GM18511 (cell line): ENCODE measurements around the gene LRP1B.
"Not testable (repeated sequence)": the region's sequence is repeated elsewhere in the genome, so short reads cannot be mapped to it uniquely, and the experiment has no call there.

ENCODE experiments used
- ATAC-seq: cut with Tn5 transposase; IDR thresholded peaks from one replicate; pipeline ENCODE4 v1.9.1; 2021; ENCODE audit warnings: mild to moderate bottlenecking, moderate library complexity; ENCODE audit not compliant: unreplicated experiment

The LRP1B gene

DNA sequence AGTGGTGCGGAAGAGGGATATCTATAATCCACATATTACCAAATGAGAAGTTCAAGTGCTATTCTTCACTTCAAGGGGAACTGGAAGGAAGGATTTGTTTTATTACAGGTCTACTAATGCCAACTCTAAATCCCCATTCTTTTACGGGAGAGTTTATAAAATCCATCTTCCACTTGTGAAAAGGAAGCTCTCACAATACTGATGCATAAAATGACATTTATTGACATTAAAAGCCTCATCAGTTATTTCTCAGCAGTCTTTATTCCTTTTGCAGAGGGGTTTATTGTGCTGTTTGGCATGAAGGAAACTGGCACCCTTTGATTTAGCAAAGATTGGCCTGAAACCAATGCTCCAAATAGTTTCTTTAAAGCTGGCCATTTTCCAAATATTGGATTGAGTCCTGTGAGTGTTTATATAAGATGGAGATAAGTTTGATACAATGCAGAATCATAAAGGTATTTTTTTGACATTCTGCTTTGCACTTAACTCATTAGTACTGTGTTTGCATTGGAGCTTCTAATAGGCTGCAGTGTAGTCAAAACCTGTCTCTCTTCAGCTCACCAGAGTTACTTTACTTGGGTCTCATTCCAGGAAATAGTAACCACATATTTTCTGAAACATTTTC lies 26.6 kb downstream of the LRP1B start:
- no peak for ATAC-seq

DNA sequence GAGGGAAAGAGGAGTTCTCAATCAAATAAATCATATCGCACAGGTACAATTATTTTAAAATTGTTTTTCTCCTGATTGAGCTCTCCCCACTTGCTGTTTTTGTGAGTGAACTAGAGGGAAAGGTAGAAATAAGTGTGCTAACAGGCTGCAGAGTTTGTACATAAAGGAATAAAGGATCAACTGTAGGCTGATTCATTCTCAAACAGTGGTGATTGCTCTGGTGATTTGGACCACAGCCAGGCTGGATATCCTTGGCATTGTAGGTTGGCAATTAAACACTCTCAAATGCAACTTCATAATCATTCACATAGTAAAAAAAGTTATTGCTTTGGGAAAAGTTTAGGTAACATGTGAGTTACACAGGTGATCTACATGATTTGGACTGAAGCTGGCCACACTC lies 29.8 kb downstream of the LRP1B start:
- ATAC-seq: no peak

DNA sequence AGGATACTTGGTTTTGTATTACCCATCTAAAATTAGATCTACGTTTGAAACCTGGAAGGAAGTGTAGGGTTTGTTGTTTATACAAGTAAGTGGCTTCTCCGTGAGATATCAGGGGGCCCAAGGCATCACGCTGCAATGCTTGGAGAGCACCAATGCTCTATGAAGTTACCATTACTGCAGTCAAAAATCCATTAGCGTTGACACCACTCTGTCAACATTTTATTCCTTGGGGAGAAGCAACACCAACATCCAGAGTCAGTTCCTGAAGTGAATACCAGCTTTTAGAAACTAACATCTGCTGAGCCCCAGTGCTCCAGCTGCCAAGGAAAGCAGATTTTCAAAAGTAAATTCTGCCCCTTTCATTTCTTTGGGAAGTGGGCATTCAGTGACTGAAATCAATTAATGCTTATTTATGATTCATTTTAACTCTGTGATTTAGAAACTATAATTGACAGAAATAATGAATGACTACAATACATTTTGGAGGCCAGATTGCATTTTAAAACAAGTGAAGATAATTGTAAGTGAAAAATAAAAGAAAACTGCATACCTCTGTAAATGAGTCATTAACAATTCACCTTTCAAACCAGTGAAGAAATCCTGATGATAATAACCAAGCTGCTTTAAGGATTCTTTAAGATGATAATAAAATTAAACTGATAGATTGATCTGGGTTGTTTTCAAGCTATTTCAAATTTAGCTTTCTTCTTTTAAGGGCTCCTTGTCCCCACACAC lies 30.5 kb downstream of the LRP1B start:
- ATAC-seq: no peak

DNA sequence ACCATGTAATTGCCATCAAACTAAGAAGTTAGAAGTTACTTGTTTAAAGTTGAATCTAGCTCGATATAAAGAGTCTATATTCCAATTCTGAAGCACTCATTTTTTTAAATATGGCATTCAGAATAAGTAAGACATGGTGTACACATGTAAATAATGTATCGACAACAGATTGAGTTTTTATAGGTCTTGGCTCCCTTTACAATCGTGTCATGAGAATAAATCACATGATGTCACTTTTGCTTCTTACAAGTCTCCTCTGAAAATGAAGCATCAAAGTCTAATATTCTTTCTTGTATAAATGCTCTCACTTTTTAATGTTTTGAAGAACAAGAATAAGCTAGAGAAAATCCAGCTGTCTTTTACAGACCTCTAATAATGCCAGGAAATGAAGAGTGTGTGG lies 33.1 kb downstream of the LRP1B start:
- no peak for ATAC-seq

DNA sequence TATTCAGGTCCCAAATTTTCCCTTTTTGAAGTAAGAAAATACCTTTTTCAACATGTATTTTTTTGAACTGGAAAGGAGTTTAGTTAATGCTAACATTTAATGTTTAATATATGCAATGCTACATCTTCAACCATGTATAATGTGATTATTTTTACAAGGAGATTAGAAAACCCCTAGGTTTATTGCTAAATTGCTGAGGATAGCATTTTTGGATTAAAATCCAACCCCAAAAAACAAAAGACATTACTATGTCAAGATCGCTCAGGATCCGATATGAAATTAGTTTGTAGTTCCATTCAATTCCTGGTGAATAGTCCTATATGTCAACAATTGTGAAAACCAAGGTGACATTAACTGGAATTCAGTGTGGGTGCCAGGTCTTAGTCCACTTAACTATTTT lies 35.2 kb downstream of the LRP1B start:
- ATAC-seq: no peak

DNA sequence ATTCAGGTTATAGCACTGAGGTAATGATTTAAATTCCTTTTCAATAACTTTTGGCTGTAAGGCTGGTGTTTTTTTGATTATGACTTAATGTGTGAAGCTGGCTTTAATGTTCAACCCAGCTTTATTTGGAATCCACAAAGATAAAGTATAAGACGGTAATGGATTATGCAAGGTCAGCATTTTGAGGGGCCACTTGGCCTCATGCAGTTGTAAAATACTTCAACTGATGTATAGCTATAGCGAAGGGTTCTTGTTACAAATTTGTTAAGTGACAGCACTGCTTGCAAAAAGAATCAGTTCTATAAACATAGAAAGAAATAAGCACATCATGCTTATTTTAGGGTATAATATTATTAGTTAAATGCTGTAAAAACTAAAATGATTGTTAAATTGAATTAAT lies 36.6 kb downstream of the LRP1B start:
- no peak for ATAC-seq

DNA sequence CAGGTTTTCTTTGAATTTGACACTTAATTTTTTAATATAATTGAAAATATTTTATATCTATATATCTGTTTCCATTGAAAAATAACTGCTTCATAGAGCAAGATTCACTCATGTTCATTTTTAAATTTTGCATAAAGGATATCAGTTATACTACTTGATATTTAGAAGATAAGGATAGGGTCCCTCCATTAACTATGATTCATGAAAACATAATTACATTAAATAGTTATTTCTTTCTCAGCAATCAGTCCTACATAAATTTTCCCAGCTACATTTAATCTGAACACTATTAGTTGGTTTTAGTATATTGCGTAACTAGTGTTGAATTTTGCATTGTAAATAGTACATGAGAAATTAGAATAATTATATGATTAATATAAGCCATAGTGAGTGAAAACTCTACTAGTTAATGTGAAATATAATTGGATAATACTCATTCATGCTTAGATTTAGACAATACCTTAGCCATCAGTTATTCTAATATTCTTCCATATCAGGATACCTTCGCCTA lies 42.7 kb downstream of the LRP1B start:
- ATAC-seq: no peak

DNA sequence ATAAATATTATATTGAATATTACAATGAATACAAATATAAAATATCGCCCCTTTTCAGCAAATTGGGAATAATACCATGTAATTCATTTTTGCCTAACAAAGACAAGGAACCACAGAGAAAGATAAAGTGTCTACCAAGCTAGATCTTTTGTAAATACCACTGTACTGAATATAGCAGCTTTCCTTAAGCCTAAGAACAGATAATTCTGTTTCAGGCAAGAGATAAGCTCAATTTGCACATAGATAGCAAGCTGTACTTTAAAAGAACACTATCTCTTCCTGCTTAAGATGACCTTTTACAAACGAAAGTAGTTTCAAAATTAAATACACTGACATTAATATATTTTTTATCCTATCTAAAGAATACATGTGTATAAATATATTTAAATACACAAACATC lies 43.2 kb downstream of the LRP1B start:
- not testable (repeated sequence) for ATAC-seq

DNA sequence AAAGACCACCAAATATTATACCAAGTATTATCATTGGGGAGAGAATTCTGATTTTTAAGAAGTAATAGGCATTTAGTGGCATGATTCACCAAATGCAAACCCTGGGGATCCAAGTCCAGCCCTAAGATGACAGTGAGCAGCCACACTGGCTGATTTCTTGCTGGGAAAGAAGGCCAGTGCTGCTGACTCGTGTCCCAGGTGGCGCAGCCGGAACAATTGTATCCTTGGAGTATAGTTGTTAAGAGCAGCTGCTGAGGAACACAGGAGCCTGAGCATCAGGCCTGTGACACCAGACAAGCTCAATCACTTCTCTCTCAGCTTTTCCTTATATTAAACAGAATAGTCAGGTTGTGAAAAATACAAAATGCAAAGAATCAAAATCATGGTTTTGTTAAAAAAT lies 48.4 kb downstream of the LRP1B start:
- no peak for ATAC-seq

DNA sequence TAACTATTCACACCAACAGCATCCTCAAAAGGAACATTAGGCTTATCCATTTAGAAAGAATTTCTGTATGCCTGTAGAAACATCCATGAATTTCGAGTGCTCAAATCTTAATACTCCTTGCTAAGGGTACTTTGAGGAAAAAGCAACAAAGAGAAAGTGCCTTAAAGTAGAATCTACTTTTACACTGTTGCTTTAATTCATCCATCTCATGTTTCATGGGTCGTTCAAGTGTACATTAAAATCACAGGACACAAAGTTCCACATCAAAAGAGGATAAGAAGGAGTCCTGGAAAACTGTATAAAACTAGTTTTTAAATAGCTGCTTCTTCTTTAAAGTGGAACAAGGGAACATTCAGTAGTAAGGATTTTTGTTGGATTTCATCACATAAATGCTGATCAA lies 54.5 kb downstream of the LRP1B start:
- ATAC-seq: no peak

DNA sequence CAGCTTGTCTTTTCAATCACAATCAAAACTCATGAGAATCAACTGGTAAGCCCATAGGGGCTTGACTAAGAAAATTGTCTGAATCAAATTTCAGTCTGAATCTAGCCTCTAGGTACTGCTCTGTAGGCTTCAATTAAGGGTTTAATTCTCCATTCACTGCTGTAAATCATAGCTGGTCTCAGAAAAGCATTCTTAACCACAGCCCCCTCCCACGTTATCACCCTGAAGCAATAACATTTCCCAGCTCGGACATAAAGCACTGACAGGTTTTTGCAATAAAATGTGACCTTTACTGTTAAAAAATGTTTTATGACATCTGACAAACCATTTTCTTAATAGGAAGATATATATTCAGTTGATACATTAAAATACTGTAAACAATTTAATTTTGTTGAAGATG lies 55.0 kb downstream of the LRP1B start:
- ATAC-seq: no peak

DNA sequence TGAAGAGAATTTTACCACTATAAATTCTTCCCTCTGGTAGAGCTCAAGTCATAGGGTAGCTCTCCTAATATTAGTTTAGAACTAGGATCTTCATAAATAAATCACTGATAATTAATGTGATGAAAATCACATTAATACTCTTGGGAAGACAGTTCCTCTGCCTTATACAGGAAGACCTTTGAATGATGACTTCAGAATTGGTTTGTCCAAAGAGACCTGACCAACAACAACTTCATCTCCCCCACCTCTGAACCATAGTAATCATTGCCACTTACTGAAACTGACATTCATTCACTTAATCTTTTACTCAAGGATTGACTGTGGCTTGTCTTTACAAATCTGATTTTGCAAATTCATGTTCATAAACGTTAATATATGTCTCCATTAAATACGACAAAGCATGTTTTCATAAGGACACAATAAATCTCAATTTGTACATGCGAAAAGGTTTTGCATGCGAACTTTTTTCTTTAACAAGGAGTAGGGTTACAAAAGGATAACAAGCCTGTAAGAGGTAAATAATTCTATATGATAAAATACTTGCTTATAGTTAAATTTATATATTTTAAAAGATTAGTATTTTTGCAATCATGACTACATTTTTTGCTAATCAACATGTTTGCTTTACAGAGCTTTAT lies 61.4 kb downstream of the LRP1B start:
- ATAC-seq: no peak

DNA sequence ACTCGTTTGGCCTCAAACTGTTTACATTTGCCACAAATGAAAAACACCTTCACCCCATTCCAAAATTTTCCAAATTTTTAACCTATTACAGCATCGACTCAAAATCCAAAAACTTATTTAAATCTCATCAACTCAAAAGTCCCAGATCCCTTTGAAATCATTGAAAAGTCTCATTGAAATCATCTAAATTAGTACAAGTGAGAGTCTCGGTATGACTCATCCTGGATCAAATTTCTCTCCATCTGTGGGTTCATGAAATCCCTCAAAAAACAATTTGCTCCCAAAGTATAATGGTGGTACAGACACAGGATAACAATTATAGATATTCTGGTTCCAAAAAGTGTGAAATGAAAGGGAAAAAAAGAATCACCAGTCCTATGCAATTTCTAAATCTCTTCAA lies 65.1 kb downstream of the LRP1B start:
- ATAC-seq: no peak

DNA sequence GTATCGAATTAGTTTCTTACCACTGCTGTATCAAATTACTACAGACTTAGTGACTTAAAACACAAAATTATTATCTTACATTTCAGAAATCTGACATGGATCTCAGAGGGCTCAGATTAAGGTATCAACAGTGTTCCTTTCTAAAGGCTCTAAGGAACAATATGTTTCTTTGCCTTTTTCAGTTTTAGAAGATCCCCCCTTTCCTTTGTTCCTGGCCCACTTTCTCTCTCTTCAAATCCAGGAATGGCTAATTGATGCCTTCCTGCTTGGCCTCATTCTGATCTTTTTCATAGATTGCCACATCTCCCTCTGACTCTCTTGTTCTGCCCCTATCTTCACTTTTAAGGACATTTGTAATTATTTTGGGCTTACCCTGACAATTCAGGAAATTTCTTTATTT lies 65.7 kb downstream of the LRP1B start:
- no peak for ATAC-seq

DNA sequence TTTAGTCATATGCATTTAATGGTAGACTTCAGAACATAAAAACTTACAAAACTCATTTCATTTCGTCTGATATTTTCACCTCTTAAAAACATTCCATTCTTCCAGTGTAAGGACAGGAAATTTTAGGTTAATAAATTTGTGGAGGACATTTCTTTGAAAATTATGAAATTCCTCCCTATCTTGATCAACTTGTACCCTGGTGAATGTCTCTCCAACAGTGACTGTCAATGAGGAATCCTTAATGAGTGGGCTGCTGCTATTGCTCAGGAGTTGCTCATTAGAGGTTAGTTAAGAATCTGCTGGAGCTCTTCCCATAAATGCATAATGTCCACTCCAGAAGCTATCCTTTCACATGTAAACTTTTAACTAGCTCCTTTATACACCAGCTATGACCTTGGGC lies 69.1 kb downstream of the LRP1B start:
- ATAC-seq: no peak

DNA sequence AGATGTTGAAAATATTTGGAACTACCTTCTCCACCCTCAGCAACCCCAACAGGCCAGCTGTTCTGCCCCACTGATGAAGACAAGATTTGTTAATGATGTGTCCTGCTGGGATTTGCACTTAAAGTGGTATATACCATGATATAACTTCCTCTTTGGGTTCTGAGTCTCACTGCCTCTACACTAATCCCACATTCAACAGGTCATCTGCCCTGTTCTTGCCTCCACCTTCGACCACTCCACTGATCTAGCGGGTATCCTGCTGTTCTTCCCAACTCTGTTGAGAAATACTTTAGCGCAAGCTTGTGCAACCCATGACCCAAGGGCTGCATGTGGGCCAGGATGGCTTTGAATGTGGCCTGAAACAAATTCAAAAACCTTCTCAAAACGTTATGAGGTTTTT lies 72.7 kb downstream of the LRP1B start:
- ATAC-seq: no peak

DNA sequence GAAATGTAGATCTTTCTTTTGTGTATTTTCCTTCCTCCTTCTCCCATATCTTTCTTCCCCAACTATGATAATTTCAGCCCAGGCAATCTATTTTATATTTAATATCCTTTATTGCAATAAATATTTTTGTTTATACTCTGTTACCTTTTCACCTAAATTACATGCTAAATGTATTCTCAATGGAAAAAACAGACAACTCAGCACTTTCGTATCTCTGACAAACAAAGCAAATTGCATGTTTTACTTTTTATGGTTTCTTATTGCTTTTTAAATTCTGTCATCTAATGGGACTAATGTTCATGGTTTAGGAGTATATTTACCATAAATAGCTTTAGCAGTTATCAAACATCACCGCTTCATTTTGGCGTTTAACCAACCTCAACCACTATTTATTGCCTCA lies 74.0 kb downstream of the LRP1B start:
- ATAC-seq: no peak

DNA sequence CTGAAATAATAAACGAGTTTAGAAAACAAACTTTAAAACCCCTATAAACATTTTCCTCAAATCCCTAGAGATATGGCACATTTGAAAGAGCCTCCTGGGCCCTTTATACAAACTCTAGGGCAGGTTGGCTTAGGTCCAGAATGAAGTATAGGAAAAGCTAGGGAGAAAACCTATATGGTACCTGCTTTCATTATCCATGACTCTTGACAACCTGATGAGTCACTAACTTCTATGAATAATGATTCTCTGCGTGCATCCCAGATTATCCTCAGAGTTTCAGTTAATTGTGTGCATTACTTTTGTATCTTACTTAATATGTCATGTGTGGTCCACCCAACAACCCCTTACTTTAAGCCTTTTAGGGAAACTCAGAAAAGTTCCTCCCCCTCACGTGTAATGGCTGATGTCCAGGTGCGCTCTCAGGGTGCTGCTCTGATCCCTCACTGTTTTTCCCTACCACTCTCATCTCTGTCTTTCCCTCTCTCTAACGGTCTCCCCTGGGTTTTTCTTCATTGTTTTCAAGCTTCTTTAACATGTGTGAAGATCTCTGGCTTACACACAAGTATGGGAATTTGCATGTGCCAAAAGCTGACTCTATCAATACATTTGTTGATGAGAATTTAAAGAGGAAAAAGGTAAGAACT lies 78.5 kb downstream of the LRP1B start:
- ATAC-seq: no peak

DNA sequence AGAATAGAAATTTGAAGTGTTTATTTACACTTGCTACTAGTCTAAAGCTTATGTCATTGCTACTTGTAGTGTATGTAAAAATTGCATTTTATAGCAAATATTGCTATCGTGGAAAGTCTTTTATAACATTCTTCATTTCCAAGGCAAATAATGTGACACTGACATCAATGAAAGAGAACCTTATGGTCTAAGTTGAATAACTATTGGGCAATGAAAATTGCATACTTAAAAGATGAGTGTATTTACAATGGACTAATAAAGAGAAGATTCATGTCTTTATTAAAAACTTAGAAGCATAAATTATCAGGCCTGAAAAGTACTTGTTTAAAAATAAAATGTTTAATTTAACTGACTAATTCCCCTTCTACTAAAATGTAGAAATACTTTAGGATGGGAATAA lies 82.2 kb downstream of the LRP1B start:
- ATAC-seq: no peak

DNA sequence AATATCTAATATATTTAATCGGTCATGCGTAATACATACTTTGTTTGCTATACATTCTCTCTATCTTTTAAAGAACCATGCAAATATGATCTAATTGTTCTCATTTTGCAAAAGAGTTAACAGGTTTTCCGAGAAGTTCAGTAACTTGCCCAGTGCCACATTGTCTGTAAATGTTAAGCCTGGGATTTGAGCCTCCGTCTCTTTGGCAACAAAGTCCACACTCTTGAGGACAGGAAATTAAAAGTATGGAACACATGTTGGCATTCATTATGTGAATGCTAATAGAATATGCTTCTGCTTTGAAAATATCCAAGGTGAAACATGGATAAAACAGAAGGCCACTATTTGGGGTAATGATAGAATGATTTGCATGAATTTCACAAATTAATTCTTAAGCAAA lies 85.2 kb downstream of the LRP1B start:
- no peak for ATAC-seq

DNA sequence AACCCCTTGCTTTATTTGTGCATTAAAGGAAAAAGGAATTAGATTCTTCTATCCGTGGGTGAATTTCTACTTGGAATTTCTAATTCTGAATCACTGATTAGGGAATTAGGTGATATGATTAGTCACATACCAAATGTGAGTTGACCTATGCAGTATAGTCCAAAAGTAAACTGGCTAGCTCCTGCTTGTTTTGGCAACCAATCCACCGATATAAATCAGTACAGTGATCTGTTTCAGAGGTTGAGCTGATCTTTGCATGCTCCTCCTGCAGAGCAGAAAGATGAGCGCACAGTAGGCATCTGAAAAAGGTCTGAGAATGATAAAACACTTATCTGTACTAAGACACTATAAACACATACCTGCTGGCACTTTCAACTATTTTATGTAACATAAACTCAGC lies 86.6 kb downstream of the LRP1B start:
- no peak for ATAC-seq
